H9 (cell line): ENCODE measurements around the gene NBPF26. TPM values are rescaled to one million over a fixed set of nuclear protein-coding genes. Genes with fewer than 3 reads are reported as not detected.
A peak's percentile ranks its signal among the peaks of the same experiment; 100 is the strongest.
"Not testable (repeated sequence)": the region's sequence is repeated elsewhere in the genome, so short reads cannot be mapped to it uniquely, and the experiment has no call there.

Source experiments
- DNase-seq: peaks from one replicate; pipeline ENCODE4 v3.0.0-alpha.2; 2017
- H2AFZ ChIP-seq: one replicate; pipeline ENCODE4 v1.6.1; 2013; ENCODE audit warnings: mild to moderate bottlenecking, low read length, control low read depth, moderate library complexity
- H2AK5ac ChIP-seq: 2 replicates; pipeline ENCODE4 v1.6.1; 2013; ENCODE audit warnings: low read length, control low read depth, mixed read lengths; ENCODE audit not compliant: insufficient read length
- H2BK120ac ChIP-seq: one replicate; pipeline ENCODE4 v1.6.1; 2013; ENCODE audit warnings: low read depth, mild to moderate bottlenecking, low read length, control low read depth, inconsistent platforms; ENCODE audit not compliant: poor library complexity, severe bottlenecking
- H2BK12ac ChIP-seq: 2 replicates; pipeline ENCODE4 v1.6.1; 2013; ENCODE audit warnings: low read length, control low read depth, mixed read lengths, low read depth; ENCODE audit not compliant: insufficient read length
- H2BK15ac ChIP-seq: 2 replicates; pipeline ENCODE4 v1.6.1; 2013; ENCODE audit warnings: low read depth, low read length, control low read depth
- H2BK20ac ChIP-seq: one replicate; pipeline ENCODE4 v1.6.1; 2013; ENCODE audit warnings: low read depth, mild to moderate bottlenecking, low read length, control low read depth, inconsistent platforms; ENCODE audit not compliant: poor library complexity, severe bottlenecking
- H2BK5ac ChIP-seq: 2 replicates; pipeline ENCODE4 v1.6.1; 2013; ENCODE audit warnings: low read length, control low read depth, mixed read lengths; ENCODE audit not compliant: insufficient read length
- H3K14ac ChIP-seq: 2 replicates; pipeline ENCODE4 v1.6.1; 2013; ENCODE audit warnings: low read length, control low read depth; ENCODE audit not compliant: insufficient read depth
- H3K18ac ChIP-seq: 2 replicates; pipeline ENCODE4 v1.6.1; 2013; ENCODE audit warnings: low read depth, mild to moderate bottlenecking, mixed read lengths, low read length, control low read depth; ENCODE audit not compliant: insufficient read length
- H3K23ac ChIP-seq: 2 replicates; pipeline ENCODE4 v1.6.1; 2013; ENCODE audit warnings: low read length, control low read depth, mixed read lengths, low read depth; ENCODE audit not compliant: insufficient read length
- H3K23me2 ChIP-seq: 2 replicates; pipeline ENCODE4 v1.6.1; 2013; ENCODE audit warnings: low read depth, mild to moderate bottlenecking, mixed read lengths, low read length, control low read depth; ENCODE audit not compliant: insufficient read length, poor library complexity, severe bottlenecking
- H3K27ac ChIP-seq: 2 replicates; pipeline ENCODE4 v1.5.1; 2013; ENCODE audit warnings: low read length, control low read depth, mixed read lengths, low read depth; ENCODE audit not compliant: insufficient read length
- H3K27me3 ChIP-seq: 2 replicates; pipeline ENCODE4 v1.6.1; 2013; ENCODE audit warnings: low read length, control low read depth, inconsistent platforms; ENCODE audit not compliant: insufficient read depth
- H3K4ac ChIP-seq: 2 replicates; pipeline ENCODE4 v1.6.1; 2013; ENCODE audit warnings: low read depth, mild to moderate bottlenecking, control low read depth, inconsistent platforms, low read length, moderate library complexity
- H3K4me1 ChIP-seq: 2 replicates; pipeline ENCODE4 v1.6.1; 2013; ENCODE audit warnings: low read length, control low read depth, inconsistent platforms; ENCODE audit not compliant: insufficient read depth
- H3K4me2 ChIP-seq: 2 replicates; pipeline ENCODE4 v1.6.1; 2013; ENCODE audit warnings: low read length, control low read depth, mixed read lengths; ENCODE audit not compliant: insufficient read length, insufficient read depth
- H3K56ac ChIP-seq: 2 replicates; pipeline ENCODE4 v1.6.1; 2013; ENCODE audit warnings: low read depth, mild to moderate bottlenecking, mixed read lengths, low read length, control low read depth; ENCODE audit not compliant: insufficient read length
- H3K79me1 ChIP-seq: 2 replicates; pipeline ENCODE4 v1.6.1; 2013; ENCODE audit warnings: low read depth, mild to moderate bottlenecking, moderate library complexity, low read length, control low read depth, inconsistent platforms; ENCODE audit not compliant: insufficient read depth, poor library complexity, severe bottlenecking
- H3K79me2 ChIP-seq: 2 replicates; pipeline ENCODE4 v1.6.1; 2013; ENCODE audit warnings: low read length, control low read depth, inconsistent platforms; ENCODE audit not compliant: insufficient read depth
- H3K9ac ChIP-seq: 2 replicates; pipeline ENCODE4 v1.6.1; 2013; ENCODE audit warnings: low read length, control low read depth, mixed read lengths; ENCODE audit not compliant: insufficient read length; ENCODE audit errors: extremely low read depth
- H3K9me3 ChIP-seq: one replicate; pipeline ENCODE4 v1.6.1; 2013; ENCODE audit warnings: low read depth, low read length, inconsistent platforms; ENCODE audit not compliant: control insufficient read depth
- H3T11ph ChIP-seq: one replicate; pipeline ENCODE4 v1.6.1; 2013; ENCODE audit warnings: mild to moderate bottlenecking, low read length, control low read depth, inconsistent platforms
- H4K20me1 ChIP-seq: one replicate; pipeline ENCODE4 v1.6.1; 2013; ENCODE audit not compliant: control insufficient read depth, insufficient read length, insufficient read depth
- H4K5ac ChIP-seq: 2 replicates; pipeline ENCODE4 v1.6.1; 2013; ENCODE audit warnings: low read depth, mild to moderate bottlenecking, mixed read lengths, low read length, control low read depth; ENCODE audit not compliant: insufficient read length
- H4K8ac ChIP-seq: replicated peaks from 2 replicates; pipeline ENCODE4 v1.6.1; 2013; ENCODE audit warnings: low read length, control low read depth, mixed read lengths, low read depth; ENCODE audit not compliant: insufficient read length
- H4K91ac ChIP-seq: 2 replicates; pipeline ENCODE4 v1.6.1; 2013; ENCODE audit warnings: low read depth, mild to moderate bottlenecking, moderate library complexity, mixed read lengths, low read length, control low read depth; ENCODE audit not compliant: insufficient read length
- H3K27ac Mint-ChIP-seq, 3 experiments: 2 replicates in 2 of 3; 3 replicates in 1 of 3; pipeline ENCODE4 v1.8.0; 2020 to 2021; ENCODE audit warnings: mixed read lengths in 3 of 3, mild to moderate bottlenecking in 1 of 3, moderate library complexity in 1 of 3
- H3K27me3 Mint-ChIP-seq: 2 replicates; pipeline ENCODE4 v1.8.0; 2021; ENCODE audit warnings: low read depth, mild to moderate bottlenecking, moderate library complexity, mixed read lengths
- H3K36me3 Mint-ChIP-seq, 3 experiments: 2 replicates in 2 of 3; 3 replicates in 1 of 3; pipeline ENCODE4 v1.8.0; 2020 to 2021; ENCODE audit warnings: low read depth in 3 of 3, mixed read lengths in 3 of 3; ENCODE audit not compliant: insufficient read depth in 1 of 3
- H3K4me1 Mint-ChIP-seq, 2 experiments: 2 replicates each; pipeline ENCODE4 v1.8.0; 2020; ENCODE audit warnings: mixed read lengths in 2 of 2
- H3K4me3 Mint-ChIP-seq, 2 experiments: 2 replicates in 1 of 2; 3 replicates in 1 of 2; pipeline ENCODE4 v1.8.0; 2020 to 2021; ENCODE audit warnings: mild to moderate bottlenecking in 2 of 2, mixed read lengths in 2 of 2, moderate library complexity in 1 of 2
- H3K9me3 Mint-ChIP-seq, 2 experiments: 2 replicates in 1 of 2; 3 replicates in 1 of 2; pipeline ENCODE4 v1.8.0; 2020; ENCODE audit warnings: mild to moderate bottlenecking in 2 of 2, mixed read lengths in 2 of 2, moderate library complexity in 1 of 2
- WGBS: extraction: QIAGEN DNeasy Blood & Tissue Kit; methylation state at CpG from one replicate; pipeline ENCODE4 v1.1.7; 2013; ENCODE audit warnings: missing lambda C conversion rate, low lambda C conversion rate, mixed read lengths; ENCODE audit not compliant: insufficient read length; ENCODE audit errors: extremely low coverage; 5-methylcytosine and 5-hydroxymethylcytosine counted together
- total RNA-seq: library from RNA; stranded (reverse); gene quantifications from 2 replicates; pipeline ENCODE4 v1.2.1, GENCODE V29; 2021

Gene NBPF26
- total RNA-seq, 1 experiment from 2014 or later: 9.9 TPM

GRCh38 chr1:120849400-120850286, 125.9 kb downstream of the NBPF26 start:
- H3K14ac ChIP-seq, H3K36me3 Mint-ChIP-seq, H3K79me1 ChIP-seq, H2BK12ac ChIP-seq, H2AK5ac ChIP-seq, H2BK5ac ChIP-seq, H3K23ac ChIP-seq, H2BK20ac ChIP-seq, H3K23me2 ChIP-seq, H3K56ac ChIP-seq, H4K91ac ChIP-seq, H3K27me3 Mint-ChIP-seq, H3K9ac ChIP-seq, H2BK120ac ChIP-seq, H3K27ac ChIP-seq, H4K5ac ChIP-seq, H2AFZ ChIP-seq, H4K8ac ChIP-seq, H3K18ac ChIP-seq, H3K4me1 ChIP-seq, H3K27me3 ChIP-seq, H3K4me1 Mint-ChIP-seq, H3K79me2 ChIP-seq, H3K9me3 Mint-ChIP-seq, H3K9me3 ChIP-seq, H3K4ac ChIP-seq, H4K20me1 ChIP-seq, H3T11ph ChIP-seq, H2BK15ac ChIP-seq: not testable (repeated sequence)
- H3K27ac Mint-ChIP-seq: peak overlapping the region in 1 of 3 experiments; percentile 100; a peak in 1 of 7 replicates
- H3K4me2 ChIP-seq: peak overlapping the region; percentile 21
- H3K4me3 Mint-ChIP-seq: peak overlapping the region; percentile 65 to 80
- WGBS: no CpG with 5 or more reads among the region's 27 CpGs
- peak; percentile 17 for DNase-seq

- H3K79me2 ChIP-seq: not testable (repeated sequence)
- DNase-seq: peak; percentile 70
Observed at GRCh38 chr1:120850287-120850536, 126.5 kb downstream of the NBPF26 start.

More at GRCh38 chr1:120850287-120850536, 126.5 kb downstream of the NBPF26 start:
- not testable (repeated sequence) for H4K5ac ChIP-seq, H2BK5ac ChIP-seq, H3K18ac ChIP-seq, H4K91ac ChIP-seq, H3K36me3 Mint-ChIP-seq, H2BK20ac ChIP-seq, H2AK5ac ChIP-seq, H3K14ac ChIP-seq, H3K27me3 ChIP-seq, H3K27ac ChIP-seq, H3K4ac ChIP-seq, H3K9me3 Mint-ChIP-seq, H2BK12ac ChIP-seq, H3K27me3 Mint-ChIP-seq, H3K23me2 ChIP-seq, H3K9me3 ChIP-seq, H3K56ac ChIP-seq, H3T11ph ChIP-seq, H2BK15ac ChIP-seq, H4K20me1 ChIP-seq, H2AFZ ChIP-seq, H4K8ac ChIP-seq, H3K9ac ChIP-seq, H3K79me1 ChIP-seq, H3K4me1 Mint-ChIP-seq, H3K23ac ChIP-seq, H3K4me1 ChIP-seq
- Histone ChIP-seq H2BK120ac (peak overlapping the region; percentile 61), H3K4me2 (peak overlapping the region; percentile 21)
- Mint-ChIP-seq H3K4me3 (peak overlapping the region; percentile 65 to 80), H3K27ac (peak overlapping the region; percentile 100; a peak in 6 of 7 replicates)
- whole genome bisulfite sequencing: no CpG with 5 or more reads among the region's 8 CpGs
